Activated T-cell treated with anti-CD3 and anti-CD28 coated beads, Interleukin-2, amount 50 U/mL, for 48 hours (primary cell): ENCODE data around the gene SNX25.
"Not testable (repeated sequence)": the region's sequence is repeated elsewhere in the genome, so short reads cannot be mapped to it uniquely, and the experiment has no call there.

Experiments
- DNase-seq, 2 experiments: peaks; one replicate each; pipeline ENCODE4 v3.0.0-alpha.2; 2020

SNX25 gene

GRCh38 chr4:185205073-185205472 lies 4.3 kb upstream of the SNX25 start:
- not testable (repeated sequence) for DNase-seq

GRCh38 chr4:185205697-185206342 lies 3.6 kb upstream of the SNX25 start:
- DNase-seq: no peak

GRCh38 chr4:185207466-185207865 lies 1.9 kb upstream of the SNX25 start:
- no peak for DNase-seq

DNA sequence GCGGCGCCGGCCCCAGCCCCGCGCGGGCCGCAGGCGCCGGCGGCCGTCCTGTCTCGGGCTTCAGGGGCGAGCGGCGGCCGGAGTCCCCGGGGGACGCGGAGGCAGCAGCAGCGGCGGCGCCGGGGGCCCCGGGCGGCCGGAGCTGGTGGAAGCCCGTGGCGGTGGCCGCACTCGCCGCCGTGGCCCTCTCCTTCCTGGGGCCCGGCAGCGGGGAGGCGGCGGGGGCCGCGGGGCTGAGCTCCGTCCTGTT lies 379 bp downstream of the SNX25 start:
- DNase-seq: not testable (repeated sequence)

DNA sequence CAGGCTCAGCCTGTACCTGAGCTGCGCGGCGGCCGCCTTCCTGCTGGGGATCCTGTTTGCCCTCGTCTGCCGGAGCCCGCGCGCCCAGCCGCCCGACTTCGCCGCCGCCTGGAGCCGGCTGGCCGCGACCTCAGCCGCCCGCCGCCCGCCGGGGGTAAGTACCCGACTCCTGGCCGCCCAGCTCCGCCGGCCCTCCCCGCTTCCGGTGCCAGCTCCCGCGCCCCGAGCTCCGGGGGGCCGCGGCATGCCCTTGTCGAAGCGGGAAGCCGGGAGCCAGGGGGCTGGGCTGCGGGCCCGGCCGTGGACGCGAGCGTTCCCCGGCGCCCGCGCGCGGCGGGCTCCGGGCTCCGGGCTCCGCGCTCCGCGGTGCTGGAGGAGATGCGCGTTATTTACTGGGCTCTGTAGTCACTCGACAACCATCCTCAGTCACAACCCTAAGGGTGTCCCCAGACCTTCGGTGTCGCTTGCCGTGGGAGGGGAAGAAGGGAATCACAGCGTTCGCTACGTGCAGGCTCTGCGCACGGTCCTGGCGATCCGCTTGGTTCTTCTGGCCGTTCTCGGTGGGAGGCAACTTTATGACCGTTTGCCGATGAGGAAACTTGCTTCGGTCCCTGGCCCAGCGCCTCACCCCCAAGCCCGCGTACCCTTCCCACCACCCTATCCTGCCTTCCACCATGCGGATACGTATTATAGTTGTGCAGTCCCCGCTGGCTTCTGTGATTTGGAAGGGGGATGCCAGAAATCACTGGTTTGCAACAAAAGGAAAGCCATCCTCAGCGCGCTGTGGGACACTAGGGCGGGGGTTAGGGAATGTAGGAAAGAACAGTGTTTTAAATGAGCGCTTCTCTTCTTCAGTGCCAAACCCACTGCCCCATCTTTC lies 944 bp downstream of the SNX25 start:
- DNase-seq: peak; percentile 67 to 68

DNA sequence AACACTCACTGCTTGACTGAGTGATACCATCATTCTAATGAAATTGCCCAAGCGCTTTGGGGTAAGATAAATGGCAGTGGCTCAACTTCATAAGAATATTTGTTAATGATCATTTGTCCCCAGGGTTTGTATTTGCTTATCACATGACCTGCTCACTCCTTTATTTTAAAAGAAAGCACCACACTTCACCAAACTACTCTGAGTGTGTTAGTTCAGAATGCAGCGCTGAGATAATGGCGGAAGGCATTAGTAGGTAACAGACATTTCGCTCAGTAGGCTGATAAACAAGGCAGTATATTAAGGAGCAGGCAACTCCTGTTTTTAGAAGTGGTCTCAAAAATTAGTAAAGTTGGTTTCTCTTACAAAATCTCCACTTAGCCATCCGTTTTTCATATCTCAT lies 1.6 kb downstream of the SNX25 start:
- DNase-seq: no peak

GRCh38 chr4:185211641-185212040 lies 2.2 kb downstream of the SNX25 start:
- no peak for DNase-seq

DNA sequence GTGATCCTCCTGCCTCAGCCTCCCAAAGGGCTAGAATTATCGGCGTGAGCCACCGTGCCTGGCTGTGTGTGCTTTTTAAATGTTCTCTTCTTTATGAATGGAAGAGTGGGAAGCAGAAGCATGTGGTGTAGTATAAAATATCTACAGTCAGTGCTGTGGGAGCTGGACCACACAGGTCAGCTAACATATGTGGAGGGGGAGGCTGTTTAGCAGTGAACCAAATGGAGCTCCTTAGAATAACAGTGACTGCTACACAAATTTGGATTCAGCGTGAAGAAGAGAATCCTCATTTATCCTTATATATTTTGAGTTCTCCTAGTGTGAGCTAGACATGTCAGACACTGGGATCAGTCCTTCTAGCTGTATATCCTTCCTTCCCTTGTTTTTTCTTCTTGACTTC lies 3.2 kb downstream of the SNX25 start:
- no peak for DNase-seq

DNA sequence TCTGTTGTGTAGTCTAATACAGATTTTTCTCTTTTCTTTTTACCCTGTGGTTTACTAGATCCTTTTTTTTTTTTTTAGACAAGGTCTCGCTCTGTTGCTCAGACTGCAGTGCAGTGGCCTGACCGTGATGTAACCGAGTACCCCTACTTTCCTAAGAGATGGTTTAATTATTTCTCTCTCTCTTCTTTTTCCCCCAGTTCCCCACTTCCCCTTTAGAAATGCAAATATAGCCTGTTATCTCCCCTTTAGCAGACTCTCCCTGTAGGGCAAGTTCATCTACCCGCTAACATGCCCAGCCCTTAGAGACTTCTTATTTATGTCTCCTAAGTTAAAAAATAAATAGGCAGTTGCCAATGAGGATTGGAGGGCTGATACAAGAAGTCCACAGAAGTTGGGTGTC lies 4.5 kb downstream of the SNX25 start:
- no peak for DNase-seq

DNA sequence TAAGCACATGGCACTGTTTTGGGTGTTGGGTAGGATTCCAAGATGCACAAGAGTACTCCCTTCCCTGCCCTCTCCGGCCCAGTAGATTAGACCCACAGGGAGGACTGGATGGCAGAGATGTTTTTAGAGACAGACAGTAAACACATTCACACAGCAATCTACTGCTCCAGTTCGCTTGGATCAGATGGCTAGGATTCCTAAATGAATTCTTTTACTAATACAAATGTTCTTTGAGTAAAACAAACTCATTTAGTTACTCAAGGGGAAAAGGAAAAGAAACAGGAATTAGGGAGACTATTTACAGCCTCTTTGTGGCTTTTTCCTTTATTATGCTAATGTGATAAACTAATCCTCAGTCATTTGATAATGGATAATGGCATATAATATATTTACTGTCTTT lies 5.9 kb downstream of the SNX25 start:
- DNase-seq: no peak

DNA sequence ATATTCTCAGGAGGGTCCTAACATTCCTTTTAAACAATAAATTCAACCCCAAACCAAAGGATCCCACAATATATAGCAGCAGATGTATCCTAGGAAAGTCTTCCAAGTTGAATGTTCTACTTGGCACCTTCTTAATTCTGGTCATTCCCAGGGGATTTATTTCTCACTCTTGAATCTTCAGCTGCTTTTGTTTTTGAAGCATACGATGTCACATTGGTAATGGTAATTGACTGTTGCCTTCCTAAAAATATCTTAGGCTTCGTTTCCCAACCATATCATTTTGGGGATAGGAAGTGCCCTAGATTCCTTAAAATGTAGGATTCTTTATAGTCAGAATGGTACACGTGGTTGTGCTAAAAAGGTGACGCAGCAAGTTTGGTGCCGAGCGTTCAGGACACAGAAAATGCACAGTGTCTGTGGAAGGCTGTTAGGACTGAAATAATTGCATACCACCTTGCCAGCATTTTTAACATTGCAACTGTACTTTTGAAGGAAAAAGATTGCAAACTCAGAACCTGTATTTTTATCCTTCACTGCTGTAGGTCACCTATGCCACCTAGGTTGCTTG lies 8.1 kb downstream of the SNX25 start:
- no peak for DNase-seq

GRCh38 chr4:185218312-185218711 lies 8.9 kb downstream of the SNX25 start:
- no peak for DNase-seq

DNA sequence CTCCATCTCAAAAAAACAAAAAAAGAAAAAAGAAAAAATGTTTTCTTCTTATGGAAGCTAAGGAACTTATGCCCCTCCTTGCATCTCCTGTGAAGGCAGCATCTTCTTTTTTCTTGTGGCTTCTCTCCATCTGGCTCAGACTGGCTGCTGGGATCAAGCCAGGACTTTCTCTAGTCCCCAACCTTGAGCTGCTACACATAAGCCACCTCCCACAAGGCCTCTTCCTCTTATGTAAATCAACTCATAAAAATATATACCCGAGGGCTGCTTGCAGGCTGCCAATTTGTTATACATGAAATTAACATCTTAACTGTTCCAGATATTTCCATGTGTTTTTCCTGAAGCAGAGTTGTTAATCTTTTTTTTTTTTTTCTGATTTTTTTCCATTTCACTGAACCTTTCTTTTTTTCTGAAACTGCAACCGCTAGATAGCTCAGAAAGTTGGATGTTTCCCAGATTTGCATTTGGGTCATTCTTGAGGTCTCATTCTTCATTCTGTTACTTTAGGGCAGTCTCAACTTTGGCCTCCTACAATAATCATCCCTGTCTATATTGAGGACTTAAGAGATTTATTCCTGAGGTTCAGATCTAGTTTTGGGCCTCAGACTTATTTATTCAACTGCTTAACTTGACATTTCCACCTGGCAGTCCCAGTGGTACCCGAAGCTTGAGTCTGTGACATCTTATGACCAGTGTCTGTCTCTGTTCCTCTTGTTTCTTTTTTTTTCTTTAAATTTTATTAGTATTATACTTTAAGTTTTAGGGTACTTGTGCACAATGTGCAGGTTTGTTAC lies 10.3 kb downstream of the SNX25 start:
- DNase-seq: no peak

GRCh38 chr4:185221491-185221890 lies 12.1 kb downstream of the SNX25 start:
- DNase-seq: no peak

DNA sequence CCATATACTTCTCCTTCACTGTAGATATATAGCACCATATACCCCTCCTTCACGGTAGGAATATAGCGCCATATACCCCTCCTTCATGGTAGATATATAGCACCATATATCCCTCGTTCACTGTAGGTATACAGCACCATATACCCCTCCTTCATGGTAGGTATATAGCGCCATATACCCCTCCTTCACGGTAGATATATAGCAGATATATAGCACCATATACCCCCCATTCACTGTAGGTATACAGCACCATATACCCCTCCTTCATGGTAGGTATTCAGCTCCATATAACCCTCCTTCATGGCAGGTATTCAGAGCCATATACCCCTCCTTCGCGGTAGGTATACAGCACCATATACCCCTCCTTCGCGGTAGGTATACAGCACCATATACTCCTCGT lies 12.5 kb downstream of the SNX25 start:
- DNase-seq: no peak

DNA sequence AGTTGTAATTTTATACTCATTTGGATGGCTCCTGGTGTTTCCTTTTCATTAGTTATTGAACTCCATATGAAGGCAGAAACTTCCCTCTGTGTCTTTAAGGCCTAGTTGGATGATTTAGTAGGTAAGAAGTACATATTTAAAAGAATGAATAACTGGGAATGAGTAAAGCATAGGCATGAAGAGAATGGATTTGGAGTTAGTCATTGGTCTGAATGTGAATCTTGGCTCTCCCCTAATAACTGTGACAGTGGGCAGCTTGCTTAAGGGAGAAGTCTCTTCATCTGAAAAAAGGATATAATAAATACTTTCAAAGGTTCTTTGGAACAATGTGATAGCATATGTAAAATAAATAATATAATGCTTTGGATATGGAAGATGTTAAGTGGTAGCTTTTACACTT lies 13.2 kb downstream of the SNX25 start:
- DNase-seq: no peak

DNA sequence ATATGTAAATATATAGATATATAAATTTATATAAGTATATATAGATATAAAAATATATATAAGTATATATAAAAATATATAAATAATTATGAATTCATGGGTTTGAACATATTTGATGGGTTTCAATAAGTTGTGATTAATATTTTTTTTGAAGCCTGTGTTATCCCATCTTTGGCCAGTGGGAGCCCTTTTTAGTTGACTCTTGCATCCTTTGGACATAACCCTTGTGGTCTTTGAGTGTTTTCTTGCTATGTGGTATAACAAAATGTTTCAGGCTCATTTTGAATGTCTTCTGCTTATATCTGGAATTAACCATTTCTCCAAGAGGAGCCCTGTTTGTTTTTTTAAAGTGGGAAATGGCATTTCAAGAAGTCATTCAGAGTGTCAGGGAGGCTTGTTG lies 15.2 kb downstream of the SNX25 start:
- DNase-seq: no peak

- DNase-seq: no peak
Measured at GRCh38 chr4:185225940-185226339, 16.5 kb downstream of the SNX25 start.

DNA sequence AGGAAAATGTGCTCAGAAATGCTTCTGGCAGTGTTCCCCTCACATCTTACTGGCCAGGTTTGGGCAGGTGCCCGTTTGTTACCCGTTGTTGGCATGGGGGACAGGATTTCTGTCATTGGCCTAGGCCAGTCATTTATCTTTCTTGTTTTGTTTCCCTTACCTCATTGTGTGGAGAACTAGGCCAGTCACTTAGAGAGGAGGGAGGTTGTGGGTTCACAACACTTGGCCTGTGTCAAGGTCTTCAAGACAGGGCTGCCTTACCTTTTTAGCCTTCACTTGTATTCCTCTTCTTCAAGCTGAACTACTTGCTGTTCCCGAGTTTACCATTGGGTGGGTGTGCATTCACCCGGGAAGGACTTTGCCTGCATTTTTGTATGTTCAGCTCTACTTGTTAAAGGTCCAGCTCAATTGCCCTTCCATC lies 17.7 kb downstream of the SNX25 start:
- DNase-seq: no peak

DNA sequence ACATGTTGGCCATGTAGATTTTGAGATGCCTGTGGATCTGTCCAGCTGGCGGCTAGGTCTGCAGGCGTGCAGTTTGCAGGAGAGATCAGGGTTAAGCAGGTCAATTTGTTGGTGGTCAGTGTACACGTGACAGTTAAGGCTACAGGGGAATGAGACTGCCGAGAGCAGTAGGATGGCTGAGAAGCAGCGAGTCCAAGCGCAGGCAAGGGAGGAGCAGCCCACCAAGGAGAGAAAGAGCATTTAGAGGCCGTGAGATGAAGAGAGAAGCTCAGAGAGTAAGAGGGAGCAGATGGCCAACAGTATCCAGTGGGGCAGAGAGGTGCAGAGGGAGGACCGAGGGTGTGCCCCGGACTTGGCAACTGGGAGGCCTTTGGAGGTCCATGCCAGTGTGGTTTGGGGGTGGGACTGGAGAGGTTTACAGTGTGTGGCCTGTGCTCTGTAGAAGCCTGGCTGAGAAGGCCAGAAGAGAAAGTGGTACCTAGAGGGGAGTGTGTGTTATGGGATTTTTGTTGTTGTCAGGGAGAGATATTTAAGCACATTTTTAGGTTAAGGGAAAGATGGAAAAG lies 18.4 kb downstream of the SNX25 start:
- DNase-seq: no peak

DNA sequence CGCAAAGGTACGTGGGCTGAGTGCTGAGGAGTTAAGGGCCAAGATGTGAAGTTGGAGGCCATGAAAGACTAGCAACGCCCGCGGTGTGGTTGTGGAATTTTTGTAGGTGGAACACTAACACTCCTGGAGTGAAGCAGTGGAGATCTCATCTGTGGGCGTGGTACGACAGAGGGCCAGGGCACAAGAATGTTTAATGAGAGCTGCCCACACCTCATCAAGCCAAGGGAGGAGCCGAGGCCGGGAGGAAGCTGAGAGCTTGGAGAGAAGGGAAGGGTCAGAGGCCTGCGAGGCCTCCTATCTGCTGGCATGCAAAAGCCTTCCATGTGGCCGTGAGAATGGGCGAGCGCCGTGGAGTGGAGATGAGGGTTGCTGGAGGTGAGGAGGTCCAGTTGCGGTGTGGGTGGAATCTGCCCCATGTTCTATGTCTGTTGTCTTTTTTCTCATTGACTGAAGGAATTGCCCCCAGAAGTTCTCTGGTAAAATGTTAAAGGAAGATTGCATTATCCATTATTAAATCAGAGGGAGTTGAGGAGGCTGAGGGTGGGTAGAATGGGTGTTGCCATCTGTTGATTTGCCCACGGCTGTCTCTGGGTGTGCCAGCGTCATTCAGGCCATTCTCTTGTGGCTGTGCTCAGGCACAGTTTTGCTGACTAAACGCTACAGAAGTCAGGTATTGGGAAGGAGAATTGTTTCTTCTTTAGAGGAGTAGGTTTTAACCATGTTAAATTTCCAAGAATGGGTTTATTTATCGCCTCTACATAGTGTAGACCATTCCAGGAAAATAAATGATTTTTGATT lies 19.8 kb downstream of the SNX25 start:
- no peak for DNase-seq

GRCh38 chr4:185232370-185232769 lies 23.0 kb downstream of the SNX25 start:
- DNase-seq: no peak
